K562 (cell line): ENCODE data around the gene NAP1L1. TPM values are rescaled to one million over a fixed set of nuclear protein-coding genes. Genes with fewer than 3 reads are reported as not detected.

Experiments used
- ATAC-seq: fragments of 200-7000 bp; cut with Tn5 transposase; 3 replicates; pipeline ENCODE4 v1.9.1; 2020; ENCODE audit warnings: moderate library complexity
- BruUV-seq: library from RNA; stranded (reverse); fragments of 400-500 nt; replicated peaks from 2 replicates; lab custom pipeline; 2021; lab: Mats Ljungman, UMichigan
- CTCF ChIA-PET: fragments of 300-600 bp; formaldehyde crosslinking; extraction: SDS; loops from one replicate; lab custom pipeline; 2021; ENCODE audit warnings: low intra/inter-chr PET ratio; lab: Yijun Ruan, JAX
- POLR2A ChIA-PET: fragments of 300-600, 350-650 bp; sonication (Branson Sonifier 250); formaldehyde crosslinking; extraction: SDS; loops from one replicate; lab custom pipeline; 2021; ENCODE audit warnings: antibody characterized with exemption, inconsistent platforms; lab: Yijun Ruan, JAX
- DNase-seq, 4 experiments: peaks; one replicate each; pipeline versions ENCODE4 v3.0.0 to v3.0.0-alpha.2; 2011 to 2018; ENCODE audit warnings: low spot score in 3 of 4, mixed read lengths in 3 of 4; ENCODE audit errors: extremely low read depth in 1 of 4
- FAIRE-seq: peaks from 2 replicates; lab custom pipeline; 2011; peaks lifted over from hg19 to GRCh38; lab: Jason Lieb, UNC
- H2AFZ ChIP-seq: 2 replicates; pipeline ENCODE4 v1.6.0; 2011; ENCODE audit warnings: low read depth, low read length, control low read depth, inconsistent platforms
- H3K27ac ChIP-seq: fragments of 200-600 bp; 3 replicates; pipeline ENCODE4 v1.8.0; 2011; ENCODE audit warnings: low read depth, mild to moderate bottlenecking, control low read depth, inconsistent platforms, low read length, moderate library complexity, mixed read lengths; ENCODE audit errors: extremely low read depth
- H3K27me3 ChIP-seq, 2 experiments: fragments of 300-600 bp in 1 of 2; 2 replicates in 1 of 2; 3 replicates in 1 of 2; pipeline versions ENCODE4 v1.6.0 to v1.8.0; 2011; ENCODE audit warnings: inconsistent platforms in 2 of 2, low read length in 2 of 2, mild to moderate bottlenecking in 1 of 2, mixed read lengths in 1 of 2, moderate library complexity in 1 of 2; ENCODE audit not compliant: control insufficient read depth in 2 of 2, insufficient read depth in 2 of 2
- H3K36me3 ChIP-seq: fragments of 300-600 bp; 3 replicates; pipeline ENCODE4 v1.8.0; 2011; ENCODE audit warnings: mild to moderate bottlenecking, low read length, inconsistent platforms; ENCODE audit not compliant: control insufficient read depth, insufficient read depth
- H3K4me1 ChIP-seq, 2 experiments: fragments of 200-600 bp in 1 of 2; replicated peaks in 1 of 2; 2 replicates in 1 of 2; 3 replicates in 1 of 2; pipeline versions ENCODE4 v1.5.1 to v1.8.0; 2011; ENCODE audit warnings: inconsistent platforms in 2 of 2, low read length in 2 of 2, mild to moderate bottlenecking in 1 of 2, mixed read lengths in 1 of 2, moderate library complexity in 1 of 2; ENCODE audit not compliant: control insufficient read depth in 2 of 2, insufficient read depth in 2 of 2
- H3K4me2 ChIP-seq: 2 replicates; pipeline ENCODE4 v1.6.1; 2011; ENCODE audit warnings: low read length, control low read depth, inconsistent platforms, mixed read lengths; ENCODE audit not compliant: insufficient read depth
- H3K4me3 ChIP-seq: fragments of 200-600 bp; sonication (generic), shearing (Covaris generic); 2 replicates; pipeline ENCODE4 v1.5.1; 2016; ENCODE audit warnings: control low read depth, inconsistent platforms
- H3K79me2 ChIP-seq: fragments of 200-600 bp; 3 replicates; pipeline ENCODE4 v1.8.0; 2011; ENCODE audit warnings: low read length, inconsistent platforms; ENCODE audit not compliant: control insufficient read depth, insufficient read depth
- H3K9ac ChIP-seq, 2 experiments: 2 replicates each; pipeline versions ENCODE4 v1.6.0 to v1.6.1; 2011; ENCODE audit warnings: low read depth in 2 of 2, low read length in 2 of 2, control low read depth in 1 of 2, inconsistent platforms in 1 of 2, mild to moderate bottlenecking in 1 of 2, mixed read lengths in 1 of 2; ENCODE audit not compliant: insufficient read depth in 1 of 2
- H3K9me1 ChIP-seq: one replicate; pipeline ENCODE4 v1.6.0; 2011; ENCODE audit warnings: inconsistent platforms, mild to moderate bottlenecking, low read length, moderate library complexity; ENCODE audit not compliant: control insufficient read depth, insufficient read depth
- H3K9me3 ChIP-seq: replicated peaks from 2 replicates; pipeline ENCODE4 v1.5.1; 2011; ENCODE audit warnings: low read depth, low read length, inconsistent platforms; ENCODE audit not compliant: control insufficient read depth, insufficient read depth
- H4K20me1 ChIP-seq: replicated peaks from 2 replicates; pipeline ENCODE4 v1.6.1; 2011; ENCODE audit warnings: low read length, inconsistent platforms, mixed read lengths; ENCODE audit not compliant: control insufficient read depth, insufficient read depth
- CEBPB ChIP-seq: fragments of 450-650 bp; IDR thresholded peaks from 2 replicates; pipeline ENCODE4 v1.6.1; 2016; ENCODE audit warnings: missing genetic modification characterization, missing compliant biosample characterization
- FUS ChIP-seq: fragments of 200-400 bp; formaldehyde crosslinking; optimal IDR thresholded peaks from 2 replicates; pipeline ENCODE3; 2017; ENCODE audit warnings: low read depth, low read length
- NFE2 ChIP-seq: IDR thresholded peaks from 2 replicates; pipeline ENCODE4 v1.6.1; 2014; ENCODE audit warnings: antibody characterized with exemption, low read depth
- POLR2H ChIP-seq: IDR thresholded peaks from 2 replicates; pipeline ENCODE4 v1.6.1; 2016; ENCODE audit warnings: missing genetic modification characterization, low read depth, mild to moderate bottlenecking, control low read depth, missing compliant biosample characterization, moderate library complexity
- TEAD4 ChIP-seq, 2 experiments: sonication (generic) in 1 of 2; formaldehyde crosslinking in 1 of 2; IDR thresholded peaks; 2 replicates each; pipeline versions ENCODE4 v1.6.1 to v1.8.0; 2012 to 2022; ENCODE audit warnings: borderline replicate concordance in 1 of 2, inconsistent platforms in 1 of 2, low read length in 1 of 2, mild to moderate bottlenecking in 1 of 2, missing genetic modification reagents in 1 of 2
- WGBS: fragments of 100-300 bp; shearing (Covaris generic); methylation state at CpG from one replicate; pipeline ENCODE4 v1.1.6; 2016; ENCODE audit warnings: low coverage, mixed read lengths; ENCODE audit not compliant: insufficient coverage; ENCODE audit errors: missing lambda C conversion rate; 5-methylcytosine and 5-hydroxymethylcytosine counted together
- in situ Hi-C: fragments of 300-500 bp; cut with MboI; formaldehyde crosslinking; loops from 4 replicates; pipeline ENCODE4 v1.15.0; 2018; ENCODE audit warnings: inconsistent platforms, mixed read lengths
- intact Hi-C: fragments of 100-400 bp; cut with micrococcal nuclease; formaldehyde crosslinking; loops from 2 replicates; pipeline ENCODE4 v1.14.2; 2022
- polyA plus RNA-seq, 8 experiments: library from polyadenylated mRNA; depleted of rRNA in 4 of 8; stranded (reverse) in 5 of 8; unstranded in 3 of 8; fragments of >200 nt; fragmentation: Nextera tagmentation in 2 of 8; fragmentation: Illumina TruSeq in 1 of 8; extraction: Ambion mirVana in 2 of 8; extraction: Trizol in 1 of 8; gene quantifications; 2 replicates each; pipeline versions ENCODE4 v1.2.1 to v1.2.3, GENCODE V29; 2011 to 2014; ENCODE audit warnings: inconsistent platforms in 1 of 8, missing spikeins in 1 of 8
- total RNA-seq, 7 experiments: library from RNA; depleted of rRNA in 6 of 7; stranded (reverse); fragments of >200 nt in 6 of 7; fragmentation: Illumina TruSeq in 2 of 7; extraction: Trizol in 2 of 7; gene quantifications; 2 replicates each; pipeline versions ENCODE4 v1.2.1 to v1.2.3, GENCODE V29; 2011 to 2021; ENCODE audit warnings: low replicate concordance in 1 of 7
- TF ChIP-seq, protein P1 (sequence below): sonication (generic); formaldehyde crosslinking; IDR thresholded peaks from 2 replicates; pipeline ENCODE4 v1.8.1; 2023; ENCODE audit warnings: mild to moderate bottlenecking, missing genetic modification reagents, moderate library complexity

The NAP1L1 gene
- total and polyA plus RNA-seq, 9 of the 15 experiments (the other 6 are each of a cell fraction or from before 2014, with no cell fraction given) = 287 to 747 (median 450) TPM

- TF ChIP-seq, protein P1, sequence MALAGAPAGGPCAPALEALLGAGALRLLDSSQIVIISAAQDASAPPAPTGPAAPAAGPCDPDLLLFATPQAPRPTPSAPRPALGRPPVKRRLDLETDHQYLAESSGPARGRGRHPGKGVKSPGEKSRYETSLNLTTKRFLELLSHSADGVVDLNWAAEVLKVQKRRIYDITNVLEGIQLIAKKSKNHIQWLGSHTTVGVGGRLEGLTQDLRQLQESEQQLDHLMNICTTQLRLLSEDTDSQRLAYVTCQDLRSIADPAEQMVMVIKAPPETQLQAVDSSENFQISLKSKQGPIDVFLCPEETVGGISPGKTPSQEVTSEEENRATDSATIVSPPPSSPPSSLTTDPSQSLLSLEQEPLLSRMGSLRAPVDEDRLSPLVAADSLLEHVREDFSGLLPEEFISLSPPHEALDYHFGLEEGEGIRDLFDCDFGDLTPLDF (CRISPR knock-in tag) = no peak
- TF ChIP-seq TEAD4 (IDR thresholded peaks at IDR 0.05; ENCODE audit: low read length) (no peak), TEAD4 (CRISPR knock-in tag; IDR thresholded peaks at IDR 0.05; ENCODE audit: borderline replicate concordance) (no peak), CEBPB (peak; percentile 27; the same call in 1 of the 2 replicates), POLR2H (tag) (no peak), FUS (no peak), NFE2 (peak; percentile 19; the same call in 1 of the 2 replicates)
- H4K20me1 ChIP-seq = no peaks in the 10 kb centered on the region
- H3K27ac ChIP-seq = no peak overlapping the region
- H2AFZ ChIP-seq = peak overlapping the region; percentile 37; the same call in 1 of the 2 replicates
- ATAC-seq = no peak
- no peak for DNase-seq
- CTCF ChIA-PET = no interaction called here
- no peak overlapping the region for H3K4me2 ChIP-seq
- POLR2A ChIA-PET = no interaction called here
- H3K27me3 ChIP-seq = no peaks in the 10 kb centered on the region
- no peaks in the 10 kb centered on the region for H3K36me3 ChIP-seq
- no TSS peak for BruUV-seq
- in situ Hi-C loops (no loop called here), intact Hi-C loops (no loop called here)
- H3K9ac ChIP-seq = no peak overlapping the region
- WGBS = 13% methylated on average over 4 of the region's 4 CpGs
- H3K4me3 ChIP-seq = no peak overlapping the region
- H3K9me1 ChIP-seq = no peaks in the 10 kb centered on the region
- peaks cover 0 to 2% of the 10 kb centered on the region in 2 experiments; a peak in 1 of 5 replicates for H3K4me1 ChIP-seq
- H3K9me3 ChIP-seq = no peaks in the 10 kb centered on the region
- no peaks in the 10 kb centered on the region for H3K79me2 ChIP-seq
- FAIRE-seq = no peak
These were observed 90.3 kb downstream of the NAP1L1 start for GRCh38 chr12:75994069-75994740.
